NCI-H1694 treated with DMSO at 0.1 percent for 48 hours (cell line): ENCODE data around the gene TNFSF15.
A peak's percentile ranks its signal among the peaks of the same experiment; 100 is the strongest.

Experiments
- DNase-seq: peaks from one replicate; lab custom pipeline; 2025; lab: John Stamatoyannopoulos, UW

Gene TNFSF15

GRCh38 chr9:114787214-114787613 is 18.6 kb downstream of the TNFSF15 start:
- no peak for DNase-seq

- no peak for DNase-seq
Observed at GRCh38 chr9:114785866-114786650, 19.8 kb downstream of the TNFSF15 start.

GRCh38 chr9:114784721-114785279 is 21.0 kb downstream of the TNFSF15 start:
- no peak for DNase-seq

- DNase-seq: no peak
Observed at GRCh38 chr9:114782586-114782985, 23.3 kb downstream of the TNFSF15 start.

- no peak for DNase-seq
Observed at GRCh38 chr9:114779352-114779845, 26.4 kb downstream of the TNFSF15 start.

DNA sequence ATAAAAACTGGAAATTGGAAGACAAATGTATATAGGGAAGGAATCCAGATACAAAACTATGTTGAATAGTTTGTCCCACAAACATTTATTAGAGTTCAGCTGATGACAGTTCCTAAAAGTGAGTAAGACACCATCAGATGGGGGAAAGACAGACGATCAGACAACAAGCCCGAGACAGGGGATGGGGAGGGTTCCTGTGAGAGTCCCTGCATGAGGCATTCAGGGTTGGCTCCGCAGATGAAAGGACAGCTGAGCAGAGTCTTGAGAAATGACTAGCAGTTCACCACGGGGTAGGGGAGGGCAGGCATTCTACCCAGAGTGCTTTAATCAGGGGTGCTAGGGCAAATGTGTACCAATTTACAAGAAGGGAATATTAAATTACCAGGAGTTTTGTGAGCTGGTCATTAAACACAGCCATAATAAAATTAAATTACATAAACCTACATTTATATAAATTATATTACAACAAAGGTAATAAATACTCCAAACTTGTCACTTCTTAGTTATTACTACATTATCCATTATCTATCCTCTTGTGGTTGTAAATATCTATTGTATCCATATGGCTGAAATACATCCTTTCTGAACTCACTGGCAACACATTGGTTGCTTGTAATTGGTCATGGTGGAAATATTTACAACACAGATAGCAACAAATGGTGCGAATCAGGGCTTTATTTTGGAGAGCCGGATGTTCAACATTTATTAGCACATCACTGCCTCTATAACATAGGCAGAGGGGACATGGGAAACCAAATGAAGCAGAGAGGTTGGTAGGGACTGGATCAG is 27.8 kb downstream of the TNFSF15 start:
- DNase-seq: no peak

GRCh38 chr9:114776683-114777399 is 29.0 kb downstream of the TNFSF15 start:
- DNase-seq: no peak

GRCh38 chr9:114775981-114776380 is 29.9 kb downstream of the TNFSF15 start:
- DNase-seq: no peak

DNA sequence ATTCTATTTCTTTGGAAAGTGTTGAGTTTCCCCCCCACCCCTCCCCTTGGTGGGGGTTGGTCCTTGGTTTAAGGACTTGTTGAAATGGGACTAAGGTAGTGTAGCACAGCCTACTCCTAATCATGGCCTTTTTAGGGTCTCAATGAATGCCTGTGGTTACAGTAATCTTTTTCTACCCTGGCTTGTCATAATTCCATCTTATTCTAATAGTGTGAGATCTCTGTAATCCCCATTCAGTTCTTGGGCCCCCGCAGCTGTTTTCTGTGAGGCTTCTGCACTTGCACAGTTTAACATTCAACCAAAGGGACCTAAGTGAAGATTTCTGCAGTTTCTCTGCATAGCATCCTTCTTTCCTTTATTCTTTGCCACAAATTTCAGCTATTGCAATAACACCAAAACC is 30.7 kb downstream of the TNFSF15 start:
- DNase-seq: no peak

- no peak for DNase-seq
Observed at GRCh38 chr9:114774524-114774923, 31.3 kb downstream of the TNFSF15 start.

DNA sequence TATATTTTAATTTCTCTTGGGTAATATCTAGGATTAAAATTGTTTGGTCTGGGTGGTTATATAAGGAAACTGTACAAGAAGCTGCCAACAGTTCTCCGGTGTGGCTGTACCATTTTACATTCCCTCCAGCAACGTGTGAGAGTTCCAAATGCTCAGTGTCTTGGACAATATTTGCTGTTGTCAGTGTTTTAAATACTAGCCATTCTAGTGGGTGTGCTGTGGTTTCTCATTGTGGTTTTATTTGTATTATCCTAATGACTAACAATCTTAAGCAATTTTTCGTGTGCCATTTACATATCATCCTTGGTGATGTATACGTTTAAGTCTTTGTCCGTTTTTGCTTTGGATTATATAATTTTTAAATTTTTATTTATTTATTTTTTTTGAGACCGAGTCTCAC is 34.0 kb downstream of the TNFSF15 start:
- DNase-seq: no peak

DNA sequence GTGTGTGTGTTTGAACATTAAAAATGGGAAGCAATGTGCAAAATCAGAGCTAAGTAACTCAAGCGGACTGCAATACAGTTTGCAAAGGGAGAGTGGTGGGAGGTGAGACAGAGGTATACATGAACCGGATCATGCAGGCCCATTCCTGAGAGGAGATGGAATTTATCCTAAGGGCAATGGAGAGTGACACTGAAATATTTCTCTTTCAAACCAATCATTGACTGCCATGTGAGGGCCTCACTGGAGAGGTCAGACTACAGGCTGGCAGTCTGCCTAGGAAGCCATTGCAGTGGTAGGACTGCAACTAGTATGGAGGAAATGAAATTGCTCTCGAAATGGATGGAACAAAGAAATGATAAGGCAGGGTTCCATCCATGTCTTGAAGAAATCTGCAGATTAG is 34.8 kb downstream of the TNFSF15 start:
- DNase-seq: no peak

DNA sequence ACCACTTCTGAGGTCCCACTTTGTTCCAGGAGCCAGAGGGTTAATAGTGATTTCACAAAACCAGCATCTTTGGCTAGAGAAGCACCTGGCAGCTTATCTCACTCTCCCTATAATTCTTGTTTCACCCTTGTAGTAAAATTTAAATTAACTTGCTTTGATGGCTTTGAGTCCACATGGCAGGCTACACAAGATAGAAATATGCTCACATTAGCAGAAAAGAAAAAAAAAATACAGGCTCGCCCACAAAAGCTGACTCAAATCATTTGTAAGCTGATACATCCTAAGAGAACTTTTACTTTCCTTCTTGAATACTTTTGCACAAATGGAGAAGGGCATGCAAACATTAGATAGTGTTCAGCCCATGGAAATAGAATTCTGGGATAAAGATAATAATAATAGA is 36.2 kb downstream of the TNFSF15 start:
- DNase-seq: no peak

- DNase-seq: no peak
Observed at GRCh38 chr9:114763220-114763619, 42.6 kb downstream of the TNFSF15 start.

GRCh38 chr9:114761523-114761922 is 44.3 kb downstream of the TNFSF15 start:
- DNase-seq: no peak

- no peak for DNase-seq
Observed at GRCh38 chr9:114759512-114760341, 46.1 kb downstream of the TNFSF15 start.

DNA sequence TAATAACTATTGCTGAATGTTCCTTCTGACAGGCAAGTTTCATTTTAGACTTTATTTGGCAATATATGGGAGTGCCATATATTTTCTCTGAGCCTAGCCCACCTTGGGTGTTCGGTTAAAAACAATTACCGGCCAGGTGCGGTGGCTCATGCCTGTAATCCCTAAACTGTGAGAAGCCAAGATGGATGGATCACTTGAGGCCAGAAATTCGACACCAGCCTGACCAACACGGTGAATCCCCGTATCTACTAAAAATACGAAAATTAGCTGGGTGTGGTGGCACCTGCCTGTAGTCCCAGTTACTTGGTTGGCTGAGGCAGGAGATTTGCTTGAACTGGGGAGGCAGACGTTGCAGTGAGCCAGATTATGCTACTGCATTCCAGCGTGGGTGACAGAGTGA is 47.9 kb downstream of the TNFSF15 start:
- DNase-seq: no peak

GRCh38 chr9:114757395-114757794 is 48.4 kb downstream of the TNFSF15 start:
- no peak for DNase-seq

DNA sequence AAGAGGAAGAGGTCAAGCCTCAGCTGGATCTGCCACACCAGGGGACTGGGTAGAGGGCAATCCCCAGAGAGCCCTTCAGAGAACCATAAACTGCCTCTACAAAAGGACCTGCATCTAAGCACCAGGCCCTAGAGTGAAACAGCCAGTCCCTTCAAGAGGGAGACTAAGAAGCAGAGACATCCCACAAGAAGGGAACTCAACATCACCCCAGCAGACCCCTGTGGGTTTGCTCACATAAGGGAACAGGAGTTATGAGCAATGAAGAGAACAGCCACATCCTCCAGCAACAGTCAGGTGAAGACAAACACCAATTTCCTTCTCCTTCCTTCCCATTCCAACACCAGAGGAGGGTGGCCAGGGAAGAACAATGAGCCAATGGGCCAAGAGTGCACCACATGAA is 48.9 kb downstream of the TNFSF15 start:
- no peak for DNase-seq

GRCh38 chr9:114754581-114754980 is 51.3 kb downstream of the TNFSF15 start:
- DNase-seq: no peak

- DNase-seq: peak; percentile 25
Observed at GRCh38 chr9:114746591-114747346, 59.1 kb downstream of the TNFSF15 start.
